GM18519 (cell line): Measurements from ENCODE around the gene RGS3.
A peak's percentile ranks its signal among the peaks of the same experiment; 100 is the strongest.

Experiments used
- ATAC-seq: cut with Tn5 transposase; IDR thresholded peaks from one replicate; pipeline ENCODE4 v1.9.1; 2021; ENCODE audit warnings: mild to moderate bottlenecking, moderate library complexity; ENCODE audit not compliant: unreplicated experiment, low FRiP score

RGS3 gene

DNA sequence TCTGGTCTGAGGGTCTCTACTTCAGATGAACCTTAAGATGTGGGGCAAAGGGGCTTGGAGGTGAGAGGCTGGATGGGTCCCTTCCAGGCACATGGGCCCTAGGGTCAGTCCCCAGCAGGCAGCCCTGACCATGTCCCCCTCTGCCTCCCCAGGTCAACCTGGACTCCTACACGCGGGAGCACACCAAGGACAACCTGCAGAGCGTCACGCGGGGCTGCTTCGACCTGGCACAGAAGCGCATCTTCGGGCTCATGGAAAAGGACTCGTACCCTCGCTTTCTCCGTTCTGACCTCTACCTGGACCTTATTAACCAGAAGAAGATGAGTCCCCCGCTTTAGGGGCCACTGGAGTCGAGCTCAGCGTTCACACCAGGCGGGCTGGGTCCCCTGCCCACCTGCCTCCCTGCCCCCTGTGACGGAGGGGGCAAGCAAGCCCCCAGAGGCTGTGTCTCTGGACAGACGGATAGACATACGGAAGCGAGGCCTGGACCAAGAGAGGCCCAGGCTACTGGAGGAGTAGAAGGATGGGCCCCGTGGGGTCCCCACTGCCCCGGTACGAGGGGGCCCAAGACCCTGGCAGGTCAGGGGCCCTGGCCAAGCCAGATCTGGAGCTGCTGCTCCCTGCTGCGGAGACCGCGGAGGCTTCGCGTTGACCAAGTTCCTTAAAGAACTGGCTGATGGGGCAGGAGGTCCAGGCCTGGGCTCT lies 133.2 kb downstream of the RGS3 start:
- ATAC-seq, result no peak

DNA sequence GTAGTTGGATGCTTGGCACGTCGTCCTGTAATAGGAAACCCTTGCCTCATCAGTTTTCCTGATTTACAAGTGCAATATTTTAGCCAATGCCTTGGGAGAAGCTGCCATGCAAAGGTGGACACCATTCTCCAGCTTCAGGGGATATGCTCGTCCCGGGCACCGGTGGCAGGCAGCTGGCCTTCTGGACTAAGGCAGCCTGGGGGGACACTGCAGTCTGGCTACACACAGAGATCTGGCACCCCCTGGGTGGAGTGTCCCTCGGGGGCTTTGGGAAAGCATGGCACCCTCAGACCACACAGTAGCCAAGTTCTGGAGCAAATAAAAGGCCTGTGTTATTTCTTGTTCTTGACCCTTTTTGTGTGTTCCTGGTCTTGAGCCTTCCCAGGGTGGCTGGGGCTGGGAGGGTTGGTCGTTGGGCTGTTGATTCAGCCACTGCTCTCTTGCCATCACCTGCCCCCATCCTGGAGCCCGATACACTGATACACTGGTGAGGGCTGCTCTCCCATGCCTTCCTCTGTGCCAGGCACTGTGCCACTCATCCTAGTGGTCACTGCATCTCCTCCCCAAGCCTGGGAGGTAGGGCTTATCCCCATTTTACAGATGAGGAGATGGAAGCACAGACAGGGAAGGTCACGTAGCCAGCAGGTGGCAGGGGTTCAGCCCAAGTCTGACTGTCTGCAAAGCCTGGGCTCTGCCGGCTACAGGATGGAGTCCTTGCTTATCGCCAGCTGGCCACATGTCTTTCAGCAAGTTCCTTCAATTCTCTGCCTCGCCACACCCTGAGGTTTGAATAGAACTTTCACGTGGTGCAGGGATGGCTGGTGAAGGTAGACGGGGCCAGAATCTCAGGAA lies 134.1 kb downstream of the RGS3 start:
- ATAC-seq, result no peak

DNA sequence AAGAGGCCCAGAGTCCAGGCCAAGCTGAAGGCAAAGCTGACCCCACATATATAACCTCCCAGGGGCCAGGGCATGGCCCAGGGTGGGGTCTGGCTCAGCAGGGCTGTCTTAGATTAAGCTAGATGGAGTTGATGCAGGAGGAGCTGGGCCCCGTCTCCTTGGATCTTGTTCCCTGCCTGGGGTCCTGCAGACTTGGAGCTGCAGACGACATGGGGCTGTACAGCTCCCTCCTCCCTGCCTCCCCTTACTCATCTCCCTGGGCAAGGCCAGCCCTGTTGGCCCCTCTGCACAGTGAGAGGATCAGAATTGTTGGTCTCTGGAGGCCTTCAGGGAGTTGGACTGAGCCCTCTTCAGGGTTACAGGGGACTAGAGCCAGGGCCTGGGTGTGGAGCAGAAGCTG lies 134.9 kb downstream of the RGS3 start:
- no peak for ATAC-seq

DNA sequence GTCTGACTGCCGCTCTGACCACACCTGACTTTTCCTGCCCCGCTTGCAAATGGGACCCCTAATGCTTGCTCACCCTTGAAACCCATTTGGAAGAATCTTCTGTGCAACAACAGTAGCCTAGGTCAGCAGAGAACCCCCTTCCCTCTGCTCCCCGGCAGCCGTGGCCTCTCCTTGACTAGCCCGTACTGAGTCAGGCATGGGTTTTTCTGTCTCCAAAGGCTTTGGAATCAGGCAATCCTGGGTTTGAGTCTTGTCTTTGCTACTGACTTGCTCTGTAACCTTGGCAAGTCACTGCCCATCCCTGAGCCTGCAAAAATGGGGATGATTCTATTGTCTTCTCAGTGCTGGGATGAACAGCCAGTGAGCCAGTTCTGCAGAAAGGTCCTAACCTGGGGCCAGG lies 135.4 kb downstream of the RGS3 start:
- no peak for ATAC-seq

DNA sequence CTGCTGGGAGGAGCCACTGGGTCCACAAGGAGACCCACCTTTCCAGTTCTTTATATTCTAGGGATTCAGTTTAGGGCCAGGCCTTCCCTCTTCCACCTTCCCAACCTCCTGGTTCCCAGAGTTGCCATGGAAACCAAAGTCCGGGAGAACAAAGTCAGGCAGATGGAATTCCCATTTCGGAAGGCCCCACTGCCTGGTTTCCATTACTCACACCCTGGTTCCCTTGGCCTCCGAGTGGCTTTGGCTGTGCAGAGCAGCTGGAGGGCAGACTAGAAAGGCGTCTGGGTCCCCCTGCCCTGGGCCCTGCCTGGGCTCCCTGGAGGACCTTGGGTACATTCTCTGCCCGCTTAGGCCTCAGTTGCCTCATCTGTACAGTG lies 136.1 kb downstream of the RGS3 start:
- ATAC-seq, result no peak

DNA sequence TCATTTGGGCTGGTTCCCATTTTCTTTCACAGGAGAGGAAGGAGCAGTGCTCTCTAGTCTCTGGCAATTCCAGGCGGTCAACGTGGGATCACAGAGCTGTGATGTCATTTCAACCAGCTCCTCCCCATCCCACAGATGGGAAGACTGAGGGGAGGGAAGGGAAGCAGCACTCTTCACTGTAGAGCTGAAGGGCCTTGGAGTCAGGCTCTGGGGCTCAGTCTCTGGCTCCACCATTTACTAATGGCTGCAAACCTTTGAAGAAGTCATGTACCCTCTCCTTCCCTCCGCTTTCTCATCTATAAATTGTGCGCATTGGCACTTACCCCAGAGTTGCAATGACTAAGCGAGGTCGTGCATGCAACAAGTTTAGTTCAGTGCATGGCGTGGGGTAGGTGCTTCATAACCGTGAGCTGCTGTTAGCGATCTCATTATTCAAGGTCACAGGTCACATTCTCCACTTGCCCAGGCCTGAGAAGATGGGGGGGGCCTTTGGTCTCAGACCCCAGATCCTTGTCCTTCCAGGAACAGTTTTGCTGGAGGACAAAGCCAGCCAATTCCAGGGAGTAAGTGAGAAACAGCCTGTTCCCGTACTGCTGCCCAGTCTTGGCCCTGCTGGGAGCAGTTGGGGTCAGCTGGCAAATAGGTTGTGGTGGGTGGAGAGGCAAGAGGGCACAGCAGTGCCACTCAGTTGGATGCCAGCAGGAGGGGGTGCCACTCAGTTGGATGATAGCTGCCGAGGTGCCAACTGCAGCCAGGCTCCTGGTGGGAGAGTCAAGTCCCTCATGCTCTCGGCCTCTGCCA lies 136.7 kb downstream of the RGS3 start:
- ATAC-seq, result no peak

DNA sequence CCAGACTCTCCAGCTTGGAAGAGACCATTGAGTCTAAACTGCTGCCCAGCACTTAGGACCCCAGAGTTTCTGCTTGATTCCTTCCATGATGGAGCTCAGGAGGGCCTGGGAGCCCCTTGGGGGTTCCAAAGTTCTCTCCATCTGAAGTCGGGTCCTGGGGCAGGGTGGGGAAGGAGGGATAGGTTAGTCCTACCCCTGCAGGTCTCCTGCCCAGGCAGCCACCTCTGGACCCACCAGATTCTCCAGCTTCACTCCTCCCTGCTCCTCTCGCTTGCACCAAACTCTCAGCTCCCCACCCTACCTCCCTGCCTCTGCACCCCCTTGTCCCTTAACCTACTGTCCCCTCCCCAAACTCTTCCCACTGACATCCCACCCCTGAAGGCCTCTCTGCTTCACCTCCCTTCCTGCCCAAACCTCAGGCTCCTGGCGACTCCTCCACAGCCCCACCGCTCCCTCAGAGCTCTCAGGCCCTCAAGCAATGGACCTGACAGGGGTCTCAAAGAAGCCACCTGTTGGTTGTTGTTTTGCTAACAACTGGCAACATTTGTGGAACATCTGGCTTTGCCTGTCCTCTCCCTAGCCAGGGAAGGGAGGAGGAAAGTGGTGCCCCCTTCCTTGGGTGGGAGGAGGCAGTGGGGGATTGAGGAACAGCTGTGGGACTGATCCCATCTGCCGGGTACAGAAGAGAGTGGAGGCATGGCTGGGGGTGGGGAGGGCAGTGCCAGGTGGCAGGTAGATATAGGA lies 137.5 kb downstream of the RGS3 start:
- no peak for ATAC-seq

DNA sequence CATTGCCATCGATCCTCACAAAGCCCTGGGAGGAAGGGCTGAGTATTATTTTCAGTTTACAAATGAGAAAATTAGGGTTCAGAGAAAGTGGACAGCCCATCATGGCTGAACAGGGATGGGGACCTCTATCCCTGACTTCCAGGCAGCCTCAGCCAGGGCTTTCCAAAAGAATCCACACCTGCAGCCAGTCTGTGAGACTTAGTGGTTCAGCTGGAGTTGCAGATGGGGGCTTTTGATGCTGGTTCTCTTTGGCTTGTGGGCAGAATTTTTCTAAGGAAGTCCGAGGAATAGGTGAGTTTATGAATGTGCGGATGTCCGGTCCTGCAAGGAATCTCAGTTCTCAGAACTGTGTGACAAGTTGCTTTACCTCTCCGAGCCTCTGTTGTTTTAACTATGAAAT lies 138.1 kb downstream of the RGS3 start:
- ATAC-seq, result no peak

DNA sequence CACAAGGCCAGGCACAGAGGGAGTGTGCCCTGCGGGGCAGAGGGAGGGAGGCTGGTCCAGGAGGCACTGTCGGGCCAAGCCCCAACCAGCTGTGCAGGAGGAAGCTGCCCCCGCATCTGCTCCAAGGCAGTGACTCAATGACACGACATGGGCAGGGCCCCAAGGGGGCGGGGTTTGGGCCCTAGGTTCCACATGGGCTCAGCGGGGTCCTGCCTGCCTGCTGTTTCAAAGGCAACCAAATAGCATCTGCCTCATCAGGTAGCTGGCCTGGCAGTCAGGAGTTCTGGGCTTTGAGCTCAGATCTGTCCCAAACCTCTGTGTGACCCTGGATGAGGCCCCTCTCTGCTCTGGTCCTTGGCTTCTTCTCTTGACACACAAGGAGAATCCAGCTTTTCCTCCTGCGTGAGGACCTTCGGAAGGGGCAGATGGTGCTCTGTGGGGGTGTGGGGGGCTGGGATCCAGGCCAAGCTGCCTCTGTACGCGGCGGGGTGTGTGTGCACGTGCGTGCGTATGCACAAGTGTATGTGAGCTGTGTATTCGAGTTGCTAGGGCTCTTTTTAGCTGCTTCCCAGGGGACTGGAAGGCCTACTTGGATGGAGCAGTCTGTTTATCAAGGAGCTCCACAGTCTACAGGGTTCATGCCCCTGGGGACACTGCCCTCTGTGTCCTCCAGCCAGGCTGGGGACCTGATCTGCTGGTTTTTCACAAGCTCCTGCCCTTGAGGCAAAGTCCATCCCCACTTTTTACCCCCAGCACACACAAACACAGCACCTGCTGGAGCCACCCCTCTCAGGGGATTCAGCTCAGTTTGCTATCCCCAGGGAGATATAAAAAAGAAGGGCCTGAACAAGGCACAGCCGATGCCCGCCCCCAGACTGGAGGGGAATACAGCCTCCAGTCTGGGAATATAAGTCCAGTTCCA lies 138.9 kb downstream of the RGS3 start:
- ATAC-seq, result peak; percentile 74

DNA sequence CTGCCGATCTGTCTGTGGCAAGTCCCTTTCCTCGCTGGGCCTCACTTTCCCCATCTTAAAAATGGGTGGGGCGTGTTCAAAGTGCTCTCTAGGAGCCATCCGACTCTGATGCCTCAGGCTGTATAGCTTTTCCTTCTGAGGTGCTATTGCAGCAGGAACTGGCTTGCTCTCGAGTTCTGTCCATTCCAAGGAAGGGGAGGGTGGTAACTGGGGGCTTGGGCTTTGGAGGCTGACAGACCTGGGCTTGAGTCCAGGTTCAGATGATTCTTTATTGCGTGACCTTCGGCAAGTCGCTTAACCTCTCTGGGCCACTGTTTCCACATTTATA lies 139.5 kb downstream of the RGS3 start:
- no peak for ATAC-seq

DNA sequence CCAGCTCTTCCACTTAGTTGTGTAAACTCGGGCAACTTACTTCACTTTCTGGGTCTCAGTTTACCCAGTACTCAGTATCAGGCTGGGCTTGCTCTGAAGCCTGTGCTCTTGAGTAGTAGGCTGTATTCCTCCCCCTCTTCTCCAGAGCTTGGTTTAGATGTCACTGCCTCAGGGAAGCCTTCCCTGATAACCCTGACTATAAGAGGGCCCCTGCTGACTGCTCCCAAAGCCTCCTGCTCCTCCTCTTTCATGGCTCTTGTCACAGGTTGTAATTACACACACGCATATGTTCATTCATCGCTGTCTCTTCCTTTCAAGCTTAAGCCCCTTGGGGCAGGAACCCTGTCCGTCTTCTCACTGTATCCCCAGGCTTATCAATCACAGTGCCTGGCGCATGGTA lies 140.2 kb downstream of the RGS3 start:
- ATAC-seq, result no peak

DNA sequence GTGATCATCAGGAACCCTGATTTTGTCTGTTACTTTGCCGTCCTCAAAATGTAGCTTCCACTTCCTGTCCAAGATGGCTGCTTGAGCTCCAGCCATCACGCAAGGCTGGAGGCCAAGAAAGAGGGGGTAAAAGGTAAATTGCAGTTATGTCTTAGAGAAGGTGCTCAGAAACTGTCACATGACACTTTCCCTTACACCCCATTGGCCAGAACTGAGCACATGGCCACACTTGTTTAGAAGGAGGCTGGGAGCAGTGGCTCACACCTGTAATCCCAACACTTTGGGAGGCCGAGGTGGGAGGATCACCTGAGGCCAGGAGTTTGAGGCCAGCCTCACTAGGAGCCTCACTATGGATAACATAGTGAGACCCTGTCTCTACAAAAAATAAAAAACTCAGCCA lies 140.9 kb downstream of the RGS3 start:
- ATAC-seq, result no peak

DNA sequence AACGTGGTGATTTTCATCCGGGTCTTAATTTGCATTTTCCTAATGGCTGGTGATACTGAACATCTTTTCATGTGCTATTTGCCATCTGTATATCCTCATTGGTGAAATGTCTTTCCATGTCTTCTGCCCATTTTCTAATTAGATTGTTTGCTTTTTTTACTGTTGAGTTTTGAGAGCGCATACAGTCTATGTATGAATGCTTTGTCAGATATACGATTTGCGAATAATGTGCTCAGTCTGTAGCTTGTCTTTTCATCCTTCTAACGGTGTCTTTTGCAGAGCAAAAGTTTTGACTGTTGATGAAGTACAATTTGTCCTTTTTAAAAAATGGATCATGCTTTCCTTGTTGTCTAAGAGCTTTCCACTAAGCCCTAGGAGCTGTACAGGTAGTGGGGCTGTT lies 143.0 kb downstream of the RGS3 start:
- no peak for ATAC-seq

DNA sequence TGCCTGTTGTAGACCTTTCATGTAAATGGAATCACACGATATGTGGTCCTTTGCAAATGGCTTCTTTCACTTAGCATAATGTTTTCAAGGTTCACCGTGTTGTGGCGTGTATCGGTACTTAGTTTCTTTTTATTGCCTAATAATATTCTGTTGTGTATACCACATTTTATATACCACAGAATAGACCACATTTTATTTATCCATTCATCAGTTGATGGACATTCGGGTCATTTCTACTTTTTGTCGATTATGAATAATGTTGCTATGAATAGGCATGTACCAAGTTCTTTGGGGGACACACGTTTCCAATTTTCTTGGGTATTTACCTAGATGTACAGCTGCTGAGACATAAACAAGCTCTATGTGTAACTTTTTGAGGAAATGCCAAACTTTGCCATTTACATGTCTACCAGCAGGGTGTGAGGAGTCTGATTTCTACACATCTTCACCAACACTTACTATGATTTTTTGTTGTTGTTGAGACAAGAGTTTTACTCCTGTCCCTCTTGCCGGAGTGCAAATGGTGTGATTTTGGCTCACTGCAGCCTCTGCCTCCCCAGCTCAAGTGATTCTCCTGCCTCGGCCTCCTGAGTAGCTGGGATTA lies 144.7 kb downstream of the RGS3 start:
- no peak for ATAC-seq

DNA sequence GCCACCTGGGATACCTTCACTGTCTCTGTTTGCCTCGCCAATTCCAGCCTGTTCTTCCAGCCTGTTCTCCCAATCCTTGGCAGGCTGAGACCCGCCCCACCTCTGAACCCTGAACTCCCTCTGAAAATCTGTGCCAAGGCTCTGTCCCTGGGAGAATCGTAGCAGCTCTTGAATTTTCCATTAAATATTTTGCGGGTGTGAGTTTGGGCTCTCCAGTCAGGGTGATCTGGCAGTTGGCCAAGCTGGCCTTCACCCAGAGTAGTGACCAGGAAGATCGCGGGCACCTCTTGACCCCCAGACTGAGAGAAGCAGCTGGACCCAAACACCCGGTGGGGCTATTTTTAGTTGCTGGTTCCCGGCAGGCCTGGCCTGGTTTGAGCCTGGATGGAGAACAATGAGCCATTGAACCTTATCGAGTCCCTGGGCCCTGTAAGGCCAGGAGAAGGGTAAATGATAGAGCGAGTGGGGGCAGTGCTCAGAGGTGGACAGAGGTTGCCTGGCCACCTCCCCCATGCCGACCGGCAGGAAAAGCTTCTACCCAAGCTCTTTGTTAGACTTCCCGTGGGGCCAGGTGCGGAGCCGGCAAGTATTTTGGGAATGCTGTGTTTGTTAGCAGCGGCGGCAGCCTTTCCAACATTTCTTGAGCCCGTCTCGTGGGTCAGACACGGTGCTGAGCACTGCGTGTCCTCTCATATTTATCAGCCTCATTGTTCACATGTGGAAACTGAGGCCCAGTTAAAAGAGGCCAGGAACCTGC lies 146.2 kb downstream of the RGS3 start:
- no peak for ATAC-seq

DNA sequence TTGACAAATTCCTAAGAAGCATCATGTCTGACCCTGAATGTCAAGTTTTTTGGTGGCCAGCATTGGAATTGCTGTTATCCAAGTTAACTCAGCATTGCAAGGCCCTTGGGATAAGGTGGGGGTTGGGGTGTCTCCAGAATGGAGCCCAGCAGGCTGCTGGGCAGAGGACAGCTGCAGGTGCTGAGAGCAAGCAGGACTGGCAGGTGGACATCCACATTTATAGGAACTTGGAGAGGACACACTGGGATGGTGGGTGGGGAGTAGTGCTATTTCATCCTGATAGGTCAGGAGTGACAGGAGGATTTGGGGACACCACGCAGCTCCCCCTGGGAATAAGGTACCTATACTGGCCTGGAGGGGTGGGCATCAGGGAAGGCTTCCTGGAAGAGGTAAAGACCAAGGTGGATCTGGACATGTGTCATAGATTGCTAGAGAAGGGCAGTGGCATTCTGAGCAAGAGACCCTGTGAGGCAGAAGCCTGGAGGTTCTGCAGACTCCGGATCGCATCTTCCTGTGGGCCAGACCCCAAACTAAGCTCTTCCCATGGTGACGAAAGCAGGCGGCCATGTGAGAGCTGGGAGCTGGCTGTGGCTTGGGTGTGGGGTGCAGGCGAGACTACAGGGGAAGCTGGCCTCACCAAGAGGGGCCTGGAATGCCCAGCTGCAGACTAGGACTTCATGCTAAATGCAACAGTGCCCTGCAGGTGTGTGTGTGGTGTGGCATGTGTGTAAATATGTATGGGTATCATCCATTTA lies 148.1 kb downstream of the RGS3 start:
- ATAC-seq, result no peak

DNA sequence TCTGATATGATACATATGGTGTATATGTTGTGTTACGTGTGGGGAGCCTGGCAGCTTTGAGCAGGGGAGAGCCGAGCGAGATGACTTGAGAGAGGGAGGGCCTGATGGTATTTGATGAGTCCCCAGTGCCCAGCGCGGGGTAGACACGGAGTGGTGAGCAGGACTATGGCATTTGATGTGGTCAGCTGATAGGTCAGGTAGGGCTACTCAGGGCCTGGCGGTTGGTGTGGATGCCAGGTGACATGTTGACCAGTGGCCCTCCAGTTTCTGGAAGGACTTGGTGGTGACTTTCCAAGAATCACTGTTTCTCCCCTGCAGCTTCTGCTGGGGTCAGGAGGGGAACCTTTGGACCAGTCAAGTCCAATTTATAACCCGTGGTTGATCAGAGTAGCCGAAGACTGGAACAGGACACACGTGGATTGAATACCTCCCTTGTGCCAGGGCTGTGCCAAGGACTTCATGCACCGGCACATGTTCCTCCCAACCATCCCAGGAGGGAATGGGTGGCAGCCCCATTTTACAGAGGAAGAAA lies 148.8 kb downstream of the RGS3 start:
- ATAC-seq, result no peak

DNA sequence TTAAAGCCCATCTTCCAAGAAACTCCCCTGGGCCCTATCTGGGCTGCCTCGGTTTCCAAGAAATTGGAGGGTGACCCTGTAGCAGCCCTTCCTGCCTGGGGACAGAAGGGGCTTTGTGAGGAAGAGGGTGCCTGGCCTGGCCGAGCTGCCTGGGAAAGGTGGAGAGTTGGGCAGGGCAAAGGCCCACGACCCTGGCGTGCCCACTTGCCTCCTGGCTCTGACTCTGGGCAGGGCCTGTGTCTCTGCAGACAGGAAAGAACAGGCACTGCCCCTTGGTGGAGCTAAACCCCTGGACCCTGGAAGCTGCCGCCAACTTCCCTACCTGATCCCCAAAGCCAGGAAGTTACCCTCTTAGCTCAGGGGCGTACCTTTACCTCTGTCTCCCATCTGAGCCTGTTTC lies 149.3 kb downstream of the RGS3 start:
- ATAC-seq, result no peak
